Fibroblast of lung (primary cell): ENCODE measurements around the gene SLIT1. TPM values are rescaled to one million over a fixed set of nuclear protein-coding genes. Genes with fewer than 3 reads are reported as not detected.
"Not testable (repeated sequence)": the region's sequence is repeated elsewhere in the genome, so short reads cannot be mapped to it uniquely, and the experiment has no call there.

Source experiments
- DNase-seq, 2 donors: peaks; one replicate each; pipeline versions ENCODE4 v3.0.0 to v3.0.0-alpha.2; 2010; ENCODE audit warnings: low read depth in 2 of 2
- H2AFZ ChIP-seq: 2 replicates; pipeline ENCODE4 v1.5.1; 2012; ENCODE audit warnings: low read length, control low read depth, inconsistent platforms
- H3K27ac ChIP-seq: 2 replicates; pipeline ENCODE4 v1.5.1; 2011; ENCODE audit warnings: low read length, control low read depth; ENCODE audit not compliant: insufficient read depth
- H3K27me3 ChIP-seq: 2 replicates; pipeline ENCODE4 v1.5.1; 2011; ENCODE audit warnings: mild to moderate bottlenecking, low read length; ENCODE audit not compliant: control insufficient read depth, insufficient read depth
- H3K36me3 ChIP-seq: 2 replicates; pipeline ENCODE4 v1.5.1; 2011; ENCODE audit warnings: low read length; ENCODE audit not compliant: control insufficient read depth, insufficient read depth
- H3K4me1 ChIP-seq: 2 replicates; pipeline ENCODE4 v1.5.1; 2011; ENCODE audit warnings: low read length; ENCODE audit not compliant: control insufficient read depth, insufficient read depth; ENCODE audit errors: extremely low read depth
- H3K4me2 ChIP-seq: 2 replicates; pipeline ENCODE4 v1.5.1; 2011; ENCODE audit warnings: low read length, control low read depth; ENCODE audit not compliant: insufficient read depth; ENCODE audit errors: extremely low read depth
- H3K4me3 ChIP-seq, 4 experiments: fragments of 200-600 bp in 1 of 4; sonication (generic) in 1 of 4; replicated peaks in 1 of 4; 2 replicates each; pipeline ENCODE4 v1.5.1; 2011 to 2016; ENCODE audit warnings: low read length in 4 of 4, low read depth in 3 of 4, mild to moderate bottlenecking in 3 of 4, control low read depth in 2 of 4, inconsistent platforms in 1 of 4, mixed read lengths in 1 of 4; ENCODE audit not compliant: insufficient read depth in 1 of 4; ENCODE audit errors: control extremely low read depth in 1 of 4
- H3K79me2 ChIP-seq: 2 replicates; pipeline ENCODE4 v1.5.1; 2012; ENCODE audit warnings: mild to moderate bottlenecking, low read length, inconsistent platforms; ENCODE audit not compliant: control insufficient read depth, insufficient read depth
- H3K9ac ChIP-seq: 2 replicates; pipeline ENCODE4 v1.5.1; 2011; ENCODE audit warnings: mild to moderate bottlenecking, low read length, control low read depth; ENCODE audit not compliant: insufficient read depth
- H3K9me3 ChIP-seq: 2 replicates; pipeline ENCODE4 v1.5.1; 2012; ENCODE audit warnings: low read depth, low read length; ENCODE audit not compliant: control insufficient read depth, insufficient read depth
- H4K20me1 ChIP-seq: 2 replicates; pipeline ENCODE4 v1.5.1; 2011; ENCODE audit warnings: low read length; ENCODE audit not compliant: control insufficient read depth, insufficient read depth; ENCODE audit errors: extremely low read depth
- CTCF ChIP-seq, 2 donors: IDR thresholded peaks in 1 of 2; conservative IDR thresholded peaks in 1 of 2; 1 replicate in 1 of 2; 2 replicates in 1 of 2; pipeline ENCODE4 v1.5.1; 2011 to 2012; ENCODE audit warnings: low read length in 2 of 2, control low read depth in 1 of 2, inconsistent platforms in 1 of 2, low read depth in 1 of 2, mild to moderate bottlenecking in 1 of 2
- EZH2 ChIP-seq: IDR thresholded peaks from 2 replicates; pipeline ENCODE4 v1.5.1; 2012; ENCODE audit warnings: low read length, control low read depth, mild to moderate bottlenecking; ENCODE audit errors: missing control alignments
- polyA plus RNA-seq, 2 donors: library from polyadenylated mRNA; depleted of rRNA in 1 of 2; stranded (reverse) in 1 of 2; unstranded in 1 of 2; fragments of >200 nt; gene quantifications; 2 replicates each; pipeline ENCODE4 v1.2.1, GENCODE V29; 2011 to 2012; ENCODE audit warnings: missing spikeins in 1 of 2
- total RNA-seq: library from RNA; depleted of rRNA; stranded (reverse); fragments of >200 nt; gene quantifications from 2 replicates; pipeline ENCODE4 v1.2.1, GENCODE V29; 2014

SLIT1 gene
- total and polyA plus RNA-seq, 2 donors (not counting 1 experiment from before 2014, with no cell fraction given), result 0.02 to 0.17 TPM

- Histone ChIP-seq H3K4me3 (no peak overlapping the region), H3K9me3 (no peaks in the 10 kb centered on the region), H3K27ac (no peak overlapping the region), H3K27me3 (peaks cover 10% of the 10 kb centered on the region), H3K4me2 (no peak overlapping the region), H2AFZ (no peak overlapping the region), H3K9ac (no peak overlapping the region), H3K36me3 (no peaks in the 10 kb centered on the region), H3K4me1 (no peaks in the 10 kb centered on the region), H3K79me2 (no peaks in the 10 kb centered on the region), H4K20me1 (no peaks in the 10 kb centered on the region)
- DNase-seq, result no peak
- TF ChIP-seq EZH2 (no peak), CTCF (conservative IDR thresholded peaks at IDR 0.05 in 1 of 2, IDR thresholded peaks at IDR 0.05 in 1 of 2; ENCODE audit: low read depth in 1 of 2, low read length in 2 of 2) (no peak)
Observed at GRCh38 chr10:97086530-97086929, 99.2 kb downstream of the SLIT1 start.

DNA sequence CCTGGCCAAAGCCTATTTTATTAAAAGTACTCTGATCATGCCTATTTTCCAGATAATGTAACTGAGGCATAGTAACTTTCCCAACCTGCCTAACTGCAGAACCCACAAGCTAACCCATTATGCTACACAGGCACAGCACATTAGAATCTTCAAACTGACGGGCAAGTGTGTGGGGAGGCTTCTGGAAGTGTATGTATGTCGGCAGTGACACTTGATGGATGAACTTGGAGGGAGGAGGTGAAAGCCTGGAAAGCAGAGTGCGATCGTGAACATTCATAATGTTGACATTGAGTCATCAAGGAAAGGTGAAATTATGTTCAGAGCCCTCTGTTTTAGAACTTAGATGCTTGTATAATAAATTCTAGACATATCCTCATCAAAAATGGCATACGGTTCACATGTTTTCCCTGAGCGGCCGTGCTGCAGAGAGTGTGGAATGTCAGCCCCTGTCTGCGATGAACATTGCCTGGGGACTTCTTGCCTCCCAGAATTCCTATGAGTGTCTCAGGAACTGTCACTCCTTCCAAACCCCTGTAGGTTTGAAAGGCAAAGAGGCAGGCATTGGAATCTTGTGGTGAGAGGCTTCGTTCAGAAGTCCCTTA lies 102.4 kb downstream of the SLIT1 start:
- no peak overlapping the region for H3K9ac ChIP-seq
- H3K9me3 ChIP-seq, result no peaks in the 10 kb centered on the region
- H2AFZ ChIP-seq, result no peak overlapping the region
- no peaks in the 10 kb centered on the region for H3K4me1 ChIP-seq
- H3K79me2 ChIP-seq, result no peaks in the 10 kb centered on the region
- no peak overlapping the region for H3K27ac ChIP-seq
- no peak overlapping the region for H3K4me2 ChIP-seq
- peaks cover 2% of the 10 kb centered on the region for H3K27me3 ChIP-seq
- TF ChIP-seq EZH2, result no peak
- no peak for TF ChIP-seq CTCF (conservative IDR thresholded peaks at IDR 0.05 in 1 of 2, IDR thresholded peaks at IDR 0.05 in 1 of 2; ENCODE audit: low read depth in 1 of 2, low read length in 2 of 2)
- H4K20me1 ChIP-seq, result no peaks in the 10 kb centered on the region
- no peaks in the 10 kb centered on the region for H3K36me3 ChIP-seq
- no peak for DNase-seq
- H3K4me3 ChIP-seq, result no peak overlapping the region

DNA sequence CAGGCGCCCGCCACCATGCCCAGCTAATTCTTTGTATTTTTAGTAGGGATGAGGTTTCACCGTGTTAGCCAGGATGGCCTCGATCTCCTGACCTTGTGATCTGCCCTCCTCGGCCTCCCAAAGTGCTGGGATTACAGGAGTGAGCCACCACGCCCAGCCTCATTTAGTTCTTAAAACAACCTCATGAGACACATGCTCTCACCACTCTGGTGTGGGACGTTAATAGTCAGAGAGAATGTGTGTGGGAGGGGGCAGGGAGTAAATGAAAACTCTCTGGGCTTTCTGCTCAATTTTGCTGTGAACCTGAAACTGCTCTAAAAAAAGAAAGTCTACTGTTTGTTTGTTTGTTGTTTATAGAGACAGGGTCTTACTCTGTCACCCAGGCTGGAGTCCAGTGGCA lies 103.2 kb downstream of the SLIT1 start:
- H3K4me1 ChIP-seq, H3K4me2 ChIP-seq, H4K20me1 ChIP-seq, H3K79me2 ChIP-seq, H3K9ac ChIP-seq, H2AFZ ChIP-seq, H3K36me3 ChIP-seq, H3K9me3 ChIP-seq, H3K4me3 ChIP-seq, H3K27ac ChIP-seq, H3K27me3 ChIP-seq, DNase-seq: not testable (repeated sequence)
